Measurements from ENCODE around the gene PCSK6. TPM values are rescaled to one million over a fixed set of nuclear protein-coding genes. Genes with fewer than 3 reads are reported as not detected.

Gene PCSK6
- total and polyA plus RNA-seq, 8 donors, result 2.8 to 91.5 (median 17.8) TPM

- peaks cover 0 to 6% (median 0%) of the 10 kb centered on the region in 3 donors for H3K27me3 ChIP-seq
- H3K36me3 ChIP-seq, result peaks cover 0 to 29% (median 7%) of the 10 kb centered on the region in 4 donors
- H3K4me3 ChIP-seq, result no peak overlapping the region
- no peaks in the 10 kb centered on the region for H3K4me1 ChIP-seq
- no peak overlapping the region for H3K27ac ChIP-seq
- WGBS, 5 donors, result 49 to 68% (median 58%) methylated on average over 10 to 11 of the region's 11 CpGs
- intact Hi-C loops (cut with DNase I; ENCODE audit: low total_unique reads), result no loop called here
- DNase-seq, result peak; percentile 5 to 68
- no peaks in the 10 kb centered on the region for H3K9me3 ChIP-seq
- TF ChIP-seq POLR2AphosphoS5 (IDR thresholded peaks at IDR 0.05) (no peak), POLR2A (IDR thresholded peaks at IDR 0.05) (no peak), CTCF (IDR thresholded peaks at IDR 0.05) (no peak), EP300 (IDR thresholded peaks at IDR 0.05) (no peak)
These were observed 94.9 kb downstream of the PCSK6 start for GRCh38 chr15:101394654-101395053.

GRCh38 chr15:101394056-101394630 is 95.4 kb downstream of the PCSK6 start:
- intact Hi-C loops (cut with DNase I; ENCODE audit: low total_unique reads), result no loop called here

GRCh38 chr15:101393172-101393571 is 96.3 kb downstream of the PCSK6 start:
- H3K9me3 ChIP-seq, result no peaks in the 10 kb centered on the region
- DNase-seq, result no peak
- TF ChIP-seq EP300 (IDR thresholded peaks at IDR 0.05) (no peak), POLR2A (IDR thresholded peaks at IDR 0.05) (no peak), CTCF (IDR thresholded peaks at IDR 0.05) (no peak), POLR2AphosphoS5 (IDR thresholded peaks at IDR 0.05) (no peak)
- H3K27me3 ChIP-seq, result peaks cover 0 to 6% (median 0%) of the 10 kb centered on the region in 3 donors
- H3K4me1 ChIP-seq, result no peaks in the 10 kb centered on the region
- WGBS, 5 donors, result 79 to 96% (median 94%) methylated on average over 10 to 13 of the region's 13 CpGs
- H3K27ac ChIP-seq, result no peak overlapping the region
- H3K36me3 ChIP-seq, result peaks cover 0 to 40% (median 13%) of the 10 kb centered on the region in 4 donors
- intact Hi-C loops (cut with DNase I; ENCODE audit: low total_unique reads), result no loop called here
- no peak overlapping the region for H3K4me3 ChIP-seq

More at GRCh38 chr15:101394056-101394630, 95.4 kb downstream of the PCSK6 start:
- Histone ChIP-seq H3K27me3 (peaks cover 0 to 6% (median 0%) of the 10 kb centered on the region in 3 donors), H3K9me3 (no peaks in the 10 kb centered on the region), H3K4me3 (no peak overlapping the region), H3K36me3 (peaks cover 0 to 34% (median 9%) of the 10 kb centered on the region in 4 donors), H3K27ac (no peak overlapping the region), H3K4me1 (no peaks in the 10 kb centered on the region)
- 78 to 93% (median 88%) methylated on average over 12 of the region's 12 CpGs for WGBS, 5 donors
- no peak for DNase-seq
- TF ChIP-seq CTCF (IDR thresholded peaks at IDR 0.05), result no peak
- TF ChIP-seq POLR2A (IDR thresholded peaks at IDR 0.05), result no peak
- TF ChIP-seq EP300 (IDR thresholded peaks at IDR 0.05), result no peak

GRCh38 chr15:101391981-101392640 is 97.4 kb downstream of the PCSK6 start:
- Histone ChIP-seq H3K9me3 (no peaks in the 10 kb centered on the region), H3K36me3 (peaks cover 0 to 40% (median 12%) of the 10 kb centered on the region in 4 donors), H3K4me1 (no peaks in the 10 kb centered on the region), H3K27me3 (no peaks in the 10 kb centered on the region), H3K27ac (no peak overlapping the region), H3K4me3 (no peak overlapping the region)
- intact Hi-C loops (cut with DNase I; ENCODE audit: low total_unique reads), result no loop called here
- WGBS, 5 donors, result 75 to 91% (median 83%) methylated on average over 17 of the region's 17 CpGs
- no peak for TF ChIP-seq EP300 (IDR thresholded peaks at IDR 0.05)
- no peak for TF ChIP-seq POLR2A (IDR thresholded peaks at IDR 0.05)
- TF ChIP-seq CTCF (IDR thresholded peaks at IDR 0.05), result no peak
- TF ChIP-seq POLR2AphosphoS5 (IDR thresholded peaks at IDR 0.05), result no peak
- DNase-seq, result no peak

All from stomach (tissue), 9 donors.